Loucy (cell line): ENCODE results near the gene CACNA1D.

ENCODE experiments used
- H2AFZ ChIP-seq: fragments of 200-600 bp; sonication (generic); 2 replicates; pipeline ENCODE4 v1.6.0; 2016; ENCODE audit warnings: antibody characterized with exemption, mild to moderate bottlenecking, low read length, moderate library complexity
- H3F3A ChIP-seq: fragments of 200-600 bp; 2 replicates; pipeline ENCODE4 v1.6.0; 2016; ENCODE audit warnings: antibody characterized with exemption, low read depth, mild to moderate bottlenecking
- H3K27me3 ChIP-seq: fragments of 200-600 bp; sonication (generic); 2 replicates; pipeline ENCODE4 v1.6.1; 2014; ENCODE audit warnings: low read length, mild to moderate bottlenecking; ENCODE audit not compliant: insufficient read depth, poor library complexity, severe bottlenecking
- H3K36me3 ChIP-seq: fragments of 200-600 bp; sonication (generic); 2 replicates; pipeline ENCODE4 v1.6.1; 2016; ENCODE audit warnings: low read length; ENCODE audit not compliant: insufficient read depth
- H3K4me1 ChIP-seq: fragments of 200-600 bp; sonication (generic); 2 replicates; pipeline ENCODE4 v1.5.1; 2014; ENCODE audit warnings: low read length, mild to moderate bottlenecking; ENCODE audit not compliant: insufficient read depth, poor library complexity, severe bottlenecking
- H3K4me2 ChIP-seq: fragments of 200-600 bp; sonication (generic); 2 replicates; pipeline ENCODE4 v1.6.0; 2014; ENCODE audit warnings: antibody characterized with exemption, low read length, low read depth, mild to moderate bottlenecking; ENCODE audit not compliant: poor library complexity, severe bottlenecking
- H3K4me3 ChIP-seq: fragments of 200-600 bp; sonication (generic); 2 replicates; pipeline ENCODE4 v1.5.1; 2014; ENCODE audit warnings: low read length, mild to moderate bottlenecking, mixed read lengths; ENCODE audit not compliant: poor library complexity, severe bottlenecking
- H3K79me2 ChIP-seq: fragments of 200-600 bp; sonication (generic); 2 replicates; pipeline ENCODE4 v1.6.1; 2014; ENCODE audit warnings: low read length; ENCODE audit not compliant: insufficient read depth
- H3K9ac ChIP-seq: fragments of 200-600 bp; sonication (generic); 2 replicates; pipeline ENCODE4 v1.6.0; 2014; ENCODE audit warnings: mild to moderate bottlenecking, low read depth, low read length, moderate library complexity; ENCODE audit not compliant: poor library complexity, severe bottlenecking
- H3K9me2 ChIP-seq: fragments of 200-600 bp; sonication (generic); replicated peaks from 2 replicates; pipeline ENCODE4 v1.6.1; 2016; ENCODE audit warnings: low read depth, low read length, mixed read lengths
- H3K9me3 ChIP-seq: fragments of 200-600 bp; sonication (generic); 2 replicates; pipeline ENCODE4 v1.6.1; 2014; ENCODE audit warnings: mild to moderate bottlenecking, antibody characterized with exemption, low read length, low read depth; ENCODE audit not compliant: insufficient read depth
- H4K20me1 ChIP-seq: fragments of 200-600 bp; sonication (generic); 2 replicates; pipeline ENCODE4 v1.6.0; 2014; ENCODE audit warnings: antibody characterized with exemption, low read length, mild to moderate bottlenecking; ENCODE audit not compliant: insufficient read depth, poor library complexity, severe bottlenecking
- EZH2phosphoT487 ChIP-seq: fragments of 200-600 bp; IDR thresholded peaks from 2 replicates; pipeline ENCODE4 v1.6.1; 2018; ENCODE audit warnings: antibody characterized with exemption, mild to moderate bottlenecking, moderate library complexity, borderline replicate concordance
- TF ChIP-seq, protein P1 (sequence below): fragments of 200-600 bp; sonication (generic); conservative IDR thresholded peaks from 2 replicates; pipeline ENCODE4 v1.5.1; 2014; ENCODE audit warnings: mild to moderate bottlenecking, antibody characterized with exemption, low read length

Gene CACNA1D

DNA sequence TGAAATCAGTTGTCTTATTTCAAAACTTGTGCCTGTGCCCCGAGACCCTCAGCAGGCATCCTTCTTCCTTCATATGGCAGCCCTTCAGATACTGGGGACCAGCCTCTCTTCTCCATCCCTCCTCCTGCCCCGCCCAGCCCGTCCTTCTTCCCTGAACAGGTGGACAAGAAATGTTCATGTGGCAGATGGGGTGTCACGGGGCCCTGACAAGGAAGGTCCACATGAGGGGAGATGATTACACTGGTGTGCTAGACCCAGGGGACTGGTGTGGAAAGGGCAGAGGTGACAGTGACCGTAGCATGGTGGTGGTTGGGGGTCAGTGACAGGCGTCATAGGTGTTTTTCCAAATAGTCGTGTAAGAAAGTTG, 200.9 kb downstream of the CACNA1D start:
- Histone ChIP-seq H2AFZ (no peak overlapping the region), H3K4me1 (no peaks in the 10 kb centered on the region), H3K36me3 (no peaks in the 10 kb centered on the region), H3K79me2 (no peaks in the 10 kb centered on the region), H3K9ac (no peak overlapping the region), H3K27me3 (peaks cover 29% of the 10 kb centered on the region), H3K9me3 (no peaks in the 10 kb centered on the region), H3K9me2 (no peaks in the 10 kb centered on the region), H3F3A (no peaks in the 10 kb centered on the region), H4K20me1 (no peaks in the 10 kb centered on the region), H3K4me2 (no peak overlapping the region), H3K4me3 (no peak overlapping the region)
- TF ChIP-seq, protein P1, sequence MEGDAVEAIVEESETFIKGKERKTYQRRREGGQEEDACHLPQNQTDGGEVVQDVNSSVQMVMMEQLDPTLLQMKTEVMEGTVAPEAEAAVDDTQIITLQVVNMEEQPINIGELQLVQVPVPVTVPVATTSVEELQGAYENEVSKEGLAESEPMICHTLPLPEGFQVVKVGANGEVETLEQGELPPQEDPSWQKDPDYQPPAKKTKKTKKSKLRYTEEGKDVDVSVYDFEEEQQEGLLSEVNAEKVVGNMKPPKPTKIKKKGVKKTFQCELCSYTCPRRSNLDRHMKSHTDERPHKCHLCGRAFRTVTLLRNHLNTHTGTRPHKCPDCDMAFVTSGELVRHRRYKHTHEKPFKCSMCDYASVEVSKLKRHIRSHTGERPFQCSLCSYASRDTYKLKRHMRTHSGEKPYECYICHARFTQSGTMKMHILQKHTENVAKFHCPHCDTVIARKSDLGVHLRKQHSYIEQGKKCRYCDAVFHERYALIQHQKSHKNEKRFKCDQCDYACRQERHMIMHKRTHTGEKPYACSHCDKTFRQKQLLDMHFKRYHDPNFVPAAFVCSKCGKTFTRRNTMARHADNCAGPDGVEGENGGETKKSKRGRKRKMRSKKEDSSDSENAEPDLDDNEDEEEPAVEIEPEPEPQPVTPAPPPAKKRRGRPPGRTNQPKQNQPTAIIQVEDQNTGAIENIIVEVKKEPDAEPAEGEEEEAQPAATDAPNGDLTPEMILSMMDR = no peak
- TF ChIP-seq EZH2phosphoT487 = no peak

- H3F3A ChIP-seq = no peaks in the 10 kb centered on the region
- no peaks in the 10 kb centered on the region for H3K9me2 ChIP-seq
- H3K4me3 ChIP-seq = no peak overlapping the region
- no peak overlapping the region for H2AFZ ChIP-seq
- no peaks in the 10 kb centered on the region for H3K4me1 ChIP-seq
- H3K4me2 ChIP-seq = no peak overlapping the region
- no peak overlapping the region for H3K9ac ChIP-seq
- H3K27me3 ChIP-seq = peaks cover 25% of the 10 kb centered on the region
- no peaks in the 10 kb centered on the region for H3K9me3 ChIP-seq
- no peaks in the 10 kb centered on the region for H3K36me3 ChIP-seq
- TF ChIP-seq, protein P1 = no peak
- no peak for TF ChIP-seq EZH2phosphoT487
- H4K20me1 ChIP-seq = no peaks in the 10 kb centered on the region
- no peaks in the 10 kb centered on the region for H3K79me2 ChIP-seq
Measured at GRCh38 chr3:53696401-53697172, 202.2 kb downstream of the CACNA1D start.

GRCh38 chr3:53700441-53700840, 206.0 kb downstream of the CACNA1D start:
- Histone ChIP-seq H3K9me3 (no peaks in the 10 kb centered on the region), H3K27me3 (peaks cover 13% of the 10 kb centered on the region), H4K20me1 (no peaks in the 10 kb centered on the region), H3K9ac (no peak overlapping the region), H3F3A (no peaks in the 10 kb centered on the region), H3K9me2 (no peaks in the 10 kb centered on the region), H2AFZ (no peak overlapping the region), H3K4me3 (no peak overlapping the region), H3K79me2 (no peaks in the 10 kb centered on the region), H3K36me3 (no peaks in the 10 kb centered on the region), H3K4me2 (no peak overlapping the region), H3K4me1 (peaks cover 4% of the 10 kb centered on the region)
- no peak for TF ChIP-seq EZH2phosphoT487
- TF ChIP-seq, protein P1 = no peak
